ENCODE results near the gene NRCAM.

The NRCAM gene

DNA sequence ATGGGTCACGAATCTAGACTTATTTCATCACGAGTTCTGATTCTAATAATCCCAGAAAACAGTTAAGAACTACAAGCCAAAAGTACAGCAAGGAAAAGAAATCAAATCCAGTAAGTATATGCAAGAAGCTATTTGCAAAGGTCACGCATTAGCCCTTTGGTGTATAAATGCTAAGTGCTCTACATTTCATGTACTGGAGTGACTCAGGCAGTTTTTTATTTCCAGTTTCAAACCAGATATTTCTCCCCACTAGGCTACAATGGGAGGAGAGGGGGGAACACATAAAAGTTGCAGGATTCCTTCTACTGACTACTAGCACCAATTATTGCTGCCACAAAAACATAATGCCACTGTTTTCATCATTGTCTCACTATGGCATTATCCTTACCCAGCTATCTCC, 148.0 kb downstream of the NRCAM start:
- DNase-seq (ENCODE audit: low spot score): no peak

GRCh38 chr7:108307595-108307994, 148.6 kb downstream of the NRCAM start:
- no peak for DNase-seq (ENCODE audit: low spot score)

DNA sequence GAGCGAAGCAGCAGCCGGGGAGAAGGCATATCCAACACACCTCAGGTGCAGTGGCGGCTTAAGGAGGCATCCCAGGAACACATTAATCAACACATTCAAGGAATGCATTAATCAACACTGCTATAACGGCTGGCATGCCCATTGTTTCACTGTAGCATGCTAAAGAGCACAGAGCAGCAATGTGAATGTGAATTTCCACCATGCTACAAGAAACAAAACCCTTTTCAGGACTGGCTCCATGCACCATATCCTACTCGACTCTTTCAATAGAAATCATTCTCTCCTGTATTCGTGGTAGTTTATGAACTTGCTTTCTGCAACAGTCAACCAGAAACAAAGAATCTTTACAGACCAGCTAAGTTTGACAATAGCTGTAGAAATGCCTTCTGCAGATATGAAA, 149.0 kb downstream of the NRCAM start:
- no peak for DNase-seq (ENCODE audit: low spot score)

DNA sequence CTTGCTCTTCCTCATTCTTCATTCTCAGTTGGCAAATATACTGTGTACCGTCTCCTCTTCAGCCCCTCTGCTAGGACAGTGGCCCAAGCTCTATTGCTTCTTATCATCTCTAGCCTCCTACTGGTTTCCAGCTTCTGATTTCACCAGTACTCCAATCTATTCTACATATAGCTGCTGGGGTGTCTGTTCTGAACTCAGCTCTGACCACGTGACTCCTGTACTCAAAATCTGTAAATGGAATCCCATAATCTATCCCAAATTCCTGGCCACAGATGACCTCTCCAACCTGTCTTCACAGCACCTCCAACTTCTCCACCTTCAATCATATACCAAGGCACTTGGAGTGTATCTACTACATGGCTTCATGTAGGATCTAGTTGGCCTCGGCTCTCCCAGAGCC, 152.9 kb downstream of the NRCAM start:
- DNase-seq (ENCODE audit: low spot score): no peak

- DNase-seq (ENCODE audit: low spot score): no peak
Observed at GRCh38 chr7:108301387-108301786, 154.8 kb downstream of the NRCAM start.

GRCh38 chr7:108299251-108299973, 156.8 kb downstream of the NRCAM start:
- no peak for DNase-seq (ENCODE audit: low spot score)

- no peak for DNase-seq (ENCODE audit: low spot score)
Observed at GRCh38 chr7:108296911-108297310, 159.3 kb downstream of the NRCAM start.

GRCh38 chr7:108294595-108294994, 161.6 kb downstream of the NRCAM start:
- DNase-seq (ENCODE audit: low spot score): no peak

DNA sequence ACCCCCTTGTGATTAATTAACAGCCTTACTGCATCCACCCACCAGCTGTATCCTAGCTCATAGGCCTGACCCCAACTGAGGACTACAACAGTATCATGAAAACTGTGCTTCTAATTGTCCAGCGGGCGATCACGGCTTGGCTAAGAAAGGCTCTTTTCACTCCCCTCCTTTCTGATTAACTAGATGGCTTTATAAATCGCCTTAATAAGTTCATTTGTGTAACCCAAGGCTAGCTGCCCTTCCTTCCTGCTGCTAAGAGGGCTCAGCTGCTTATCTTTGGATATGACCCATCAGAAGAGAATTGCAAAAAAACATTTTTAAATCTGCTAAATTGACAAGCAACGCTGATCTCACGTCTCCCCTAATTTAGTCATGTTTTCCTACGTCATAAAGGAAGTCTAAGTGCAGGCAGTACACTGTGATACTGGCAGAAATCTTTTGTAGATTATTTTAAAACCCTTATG, 163.1 kb downstream of the NRCAM start:
- no peak for DNase-seq (ENCODE audit: low spot score)

DNA sequence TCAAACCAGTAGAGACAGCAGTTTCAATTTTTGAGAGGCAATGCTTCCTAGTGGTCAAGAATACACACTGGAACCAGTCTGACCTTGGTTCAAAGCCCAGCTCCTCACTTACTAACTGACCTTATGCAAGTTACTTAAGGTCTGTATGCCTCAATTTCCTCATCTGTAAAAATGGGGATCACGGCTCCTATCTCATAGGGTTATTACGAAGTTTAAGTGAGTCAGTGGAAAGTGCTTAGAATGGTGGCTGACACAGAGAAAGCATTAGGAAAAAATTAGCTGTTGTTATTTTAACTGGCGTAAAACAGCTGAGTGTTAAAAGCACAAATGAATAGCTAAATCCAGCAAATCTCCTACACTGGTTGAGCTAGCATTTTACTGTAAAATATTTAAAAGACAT, 163.7 kb downstream of the NRCAM start:
- DNase-seq (ENCODE audit: low spot score): no peak

DNA sequence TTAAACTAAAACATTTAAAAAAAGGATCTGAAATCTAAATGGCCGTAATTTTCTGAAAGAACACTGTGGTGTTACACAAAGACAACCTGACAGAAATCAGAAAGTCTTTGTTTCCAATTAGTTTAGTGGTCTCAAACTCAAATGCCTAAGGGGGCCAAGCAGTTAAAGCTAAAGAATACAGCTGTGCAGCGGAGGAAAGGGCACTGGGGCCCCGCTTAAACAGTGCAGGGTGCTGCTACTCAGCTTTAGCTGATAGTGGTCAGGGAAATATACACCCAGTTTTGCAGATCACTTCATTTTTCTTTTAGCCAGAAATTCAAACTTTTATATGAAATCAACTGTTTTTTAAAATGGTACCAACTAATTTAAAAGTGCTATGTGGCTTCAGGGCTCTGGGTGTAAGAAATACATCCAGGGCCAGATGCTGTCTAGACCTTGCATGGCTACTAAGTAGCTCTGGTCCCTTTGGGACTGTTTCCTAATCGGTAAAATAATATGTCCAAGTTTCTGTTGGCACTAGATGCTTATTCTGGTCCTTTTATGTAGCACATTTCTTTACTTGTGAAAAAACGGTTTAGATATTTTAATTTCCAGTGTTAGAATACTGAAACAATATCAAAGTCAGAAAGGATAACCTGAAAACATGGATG, 164.3 kb downstream of the NRCAM start:
- no peak for DNase-seq (ENCODE audit: low spot score)

GRCh38 chr7:108291152-108291508, 165.1 kb downstream of the NRCAM start:
- DNase-seq (ENCODE audit: low spot score): no peak

DNA sequence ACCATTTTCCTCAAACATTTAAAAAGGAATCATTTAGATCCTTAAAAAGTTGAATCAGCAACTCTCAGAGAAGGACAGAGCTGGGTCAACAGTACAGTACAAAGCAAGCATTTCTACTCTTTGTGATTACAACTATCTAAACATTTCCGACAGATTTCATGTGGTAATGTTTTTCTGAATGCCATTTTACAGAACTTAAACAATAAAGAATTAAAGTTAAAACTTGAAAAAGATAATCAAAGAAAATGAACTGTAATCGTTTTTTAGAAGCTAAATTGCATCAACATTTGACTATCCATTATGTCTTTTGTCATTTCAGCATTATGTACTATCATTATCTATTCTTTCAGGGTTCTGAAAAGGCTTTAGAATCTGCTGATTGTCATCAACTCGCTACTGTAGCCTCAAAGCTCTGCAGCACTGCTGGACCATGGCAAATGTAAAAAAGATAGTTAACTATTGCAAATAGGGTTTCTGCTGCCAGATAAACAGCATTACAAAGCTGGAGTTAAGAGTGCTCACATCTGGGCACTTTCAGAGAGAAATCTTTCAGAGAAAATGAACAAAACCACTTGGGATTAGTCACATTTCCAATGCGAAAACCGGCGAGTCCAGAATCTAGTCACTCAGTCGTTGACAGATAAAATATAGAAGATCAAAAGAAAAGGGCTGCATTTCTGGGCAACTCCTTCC, 165.6 kb downstream of the NRCAM start:
- no peak for DNase-seq (ENCODE audit: low spot score)

GRCh38 chr7:108289852-108290251, 166.4 kb downstream of the NRCAM start:
- no peak for DNase-seq (ENCODE audit: low spot score)

GRCh38 chr7:108287857-108288256, 168.4 kb downstream of the NRCAM start:
- DNase-seq (ENCODE audit: low spot score): no peak

- no peak for DNase-seq (ENCODE audit: low spot score)
Observed at GRCh38 chr7:108286290-108286904, 169.8 kb downstream of the NRCAM start.

- no peak for DNase-seq (ENCODE audit: low spot score)
Observed at GRCh38 chr7:108285778-108286177, 170.5 kb downstream of the NRCAM start.

DNA sequence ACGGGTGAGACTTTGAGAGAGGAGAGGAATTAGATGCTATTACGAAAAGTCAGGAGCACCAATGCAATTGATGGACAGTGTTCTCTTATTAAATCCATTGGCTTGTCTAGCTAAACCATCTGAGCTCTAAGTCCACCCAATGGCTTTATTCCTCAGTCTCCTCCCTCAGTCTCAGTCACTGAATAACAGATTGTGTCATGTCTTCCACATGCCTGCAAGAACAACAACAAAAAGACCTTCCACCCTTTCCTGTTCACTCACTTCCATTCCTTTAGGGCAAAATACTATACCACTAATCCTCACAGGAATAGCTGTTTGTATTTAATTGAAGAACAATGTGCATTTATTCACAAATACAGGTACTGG, 171.2 kb downstream of the NRCAM start:
- no peak for DNase-seq (ENCODE audit: low spot score)

- no peak for DNase-seq (ENCODE audit: low spot score)
Observed at GRCh38 chr7:108284349-108285002, 171.8 kb downstream of the NRCAM start.

DNA sequence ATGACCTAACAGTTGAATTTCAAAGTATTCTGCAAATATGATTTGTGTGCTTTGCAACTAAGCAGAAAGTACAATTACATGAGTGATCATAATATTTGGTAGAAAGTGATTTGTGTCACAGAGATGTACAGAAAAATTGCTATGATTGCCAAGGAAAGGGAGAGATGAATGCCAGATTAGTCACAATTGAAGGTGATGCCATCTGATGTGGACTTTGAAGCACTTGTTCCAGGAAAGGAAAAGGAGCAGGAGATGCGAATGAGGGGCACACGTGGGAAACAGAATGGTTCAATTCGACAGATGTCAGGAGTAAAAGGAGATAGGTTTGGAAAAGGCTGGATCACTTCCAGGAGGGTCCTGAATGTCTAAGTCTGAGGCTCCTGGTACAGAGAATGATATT, 173.0 kb downstream of the NRCAM start:
- DNase-seq (ENCODE audit: low spot score): no peak

- no peak for DNase-seq (ENCODE audit: low spot score)
Observed at GRCh38 chr7:108282427-108282996, 173.7 kb downstream of the NRCAM start.

DNA sequence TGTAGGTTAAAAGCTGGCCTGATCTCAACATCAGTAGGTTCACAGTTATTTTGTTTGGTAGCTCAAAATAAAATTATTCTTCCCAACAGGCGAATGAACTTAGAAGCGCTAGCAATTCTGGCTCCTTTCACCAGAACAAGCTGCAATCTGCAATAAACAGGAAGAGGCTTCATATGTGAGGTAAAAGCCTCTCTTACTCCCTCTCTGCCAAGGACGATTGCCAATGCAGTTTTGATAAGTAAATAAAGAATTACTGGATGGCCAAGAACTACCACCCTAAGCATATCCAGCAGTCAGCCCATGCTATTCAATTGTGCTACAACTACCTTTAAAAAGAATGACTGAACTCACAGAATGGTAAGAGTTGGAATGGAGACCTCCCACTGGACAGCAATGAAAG, 176.1 kb downstream of the NRCAM start:
- DNase-seq (ENCODE audit: low spot score): no peak
